ENCODE data around the gene GNL1. TPM values are rescaled to one million over a fixed set of nuclear protein-coding genes. Genes with fewer than 3 reads are reported as not detected.

GNL1 gene
- total RNA-seq, 2 donors from 2014 or later: 25.7 to 32.1 TPM

DNA sequence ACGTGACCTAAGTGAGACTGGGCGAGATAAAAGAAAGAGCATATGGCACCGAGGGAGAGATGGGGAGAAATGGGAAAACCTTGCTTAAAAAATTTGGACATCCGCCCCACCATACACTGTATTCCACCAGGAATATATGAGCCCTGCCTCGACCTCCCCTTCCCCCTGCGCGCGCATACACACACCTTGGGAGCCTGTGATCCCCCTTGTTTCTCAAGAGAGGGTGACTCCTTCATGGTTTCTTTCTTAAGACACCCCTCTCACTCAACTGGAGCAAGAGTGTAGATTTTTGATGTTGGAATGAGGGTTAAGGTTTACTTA is 15.4 kb upstream of the GNL1 start:
- intact Hi-C loops (cut with DNase I): no loop called here
- no peak for DNase-seq

DNA sequence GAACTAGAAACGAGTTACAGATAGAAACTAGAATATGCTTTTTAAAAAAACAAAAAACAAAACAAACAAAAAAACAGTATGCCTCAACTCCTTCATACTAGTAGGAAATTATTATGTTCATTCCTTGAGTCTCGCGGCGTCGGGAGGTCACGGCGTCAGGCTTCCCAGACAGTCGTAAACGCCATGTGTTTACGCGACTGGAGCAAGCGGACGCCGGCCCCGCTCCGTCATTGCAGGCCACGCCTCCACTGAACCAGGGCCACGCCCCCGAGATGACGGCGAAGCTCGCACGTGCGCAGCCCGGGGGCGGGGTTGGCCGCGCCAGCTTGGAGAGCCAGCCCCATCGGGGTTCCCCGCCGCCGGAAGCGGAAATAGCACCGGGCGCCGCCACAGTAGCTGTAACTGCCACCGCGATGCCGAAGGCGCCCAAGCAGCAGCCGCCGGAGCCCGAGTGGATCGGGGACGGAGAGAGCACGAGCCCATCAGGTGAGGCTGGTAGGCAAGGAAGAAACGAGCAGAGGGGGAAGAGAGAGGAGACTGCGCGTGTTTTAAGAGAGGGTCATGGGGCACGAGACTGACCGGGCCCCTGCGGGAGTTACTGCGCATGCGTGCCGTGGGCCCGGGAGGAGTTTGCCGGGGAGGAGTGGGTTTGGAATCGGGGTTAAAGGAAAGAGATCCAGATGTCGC is 14.9 kb upstream of the GNL1 start, which contains the start of gene ABCF1:
TSS of gene ABCF1 (plus strand) at position 368 of the 687 bp plus-strand sequence. CDS start at position 414, 46 bp downstream.
- intact Hi-C loops (cut with DNase I): no loop called here
- ATAC-seq (peak; percentile 99 to 100), DNase-seq (peak; percentile 99)

More for the DNA sequence above, 15.4 kb upstream of the GNL1 start:
- no peak for ATAC-seq

DNA sequence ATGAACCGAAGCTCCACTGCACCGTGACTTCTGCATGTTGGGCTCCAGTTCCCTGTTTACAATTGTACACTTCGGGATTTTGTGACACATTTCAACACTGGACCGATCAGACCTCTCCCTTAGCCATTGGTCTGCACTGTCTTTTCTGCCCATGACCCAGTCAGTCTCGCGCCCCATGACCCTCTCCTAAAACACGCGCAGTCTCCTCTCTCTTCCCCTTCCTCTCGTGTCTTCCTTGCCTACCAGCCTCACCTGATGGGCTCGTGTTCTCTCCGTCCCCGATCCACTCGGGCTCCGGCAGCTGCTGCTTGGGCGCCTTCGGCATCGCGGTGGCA is 14.4 kb upstream of the GNL1 start:
- intact Hi-C loops (cut with DNase I): no loop called here
- DNase-seq (peak; percentile 31), ATAC-seq (peak; percentile 6 to 22)

DNA sequence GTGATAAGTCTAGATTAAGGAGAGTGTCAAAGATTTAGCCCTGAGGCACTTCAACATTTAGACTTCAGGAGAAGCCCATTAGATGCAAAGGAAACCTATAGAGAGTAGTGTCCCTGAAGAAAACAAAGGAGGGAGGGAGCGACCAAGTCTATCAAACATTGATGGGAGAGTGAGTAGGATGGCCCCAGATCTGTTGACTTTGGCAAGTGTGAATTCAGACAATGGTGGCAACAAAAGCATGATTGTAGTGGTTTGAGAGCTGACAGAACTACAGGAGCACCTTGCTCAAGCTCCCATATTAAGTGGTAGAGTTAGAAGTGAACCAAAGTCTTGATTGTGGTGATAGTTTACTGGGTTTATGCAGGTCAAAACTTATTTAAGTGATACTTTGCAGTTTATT is 14.0 kb upstream of the GNL1 start:
- DNase-seq (no peak), ATAC-seq (no peak)
- intact Hi-C loops (cut with DNase I): no loop called here

- ATAC-seq (no peak), DNase-seq (no peak)
- intact Hi-C loops (cut with DNase I): no loop called here
These were observed 12.0 kb upstream of the GNL1 start for GRCh38 chr6:30568245-30568644.

- intact Hi-C loops (cut with DNase I): no loop called here
- DNase-seq (no peak), ATAC-seq (no peak)
These were observed 9.5 kb upstream of the GNL1 start for GRCh38 chr6:30565772-30566171.

DNA sequence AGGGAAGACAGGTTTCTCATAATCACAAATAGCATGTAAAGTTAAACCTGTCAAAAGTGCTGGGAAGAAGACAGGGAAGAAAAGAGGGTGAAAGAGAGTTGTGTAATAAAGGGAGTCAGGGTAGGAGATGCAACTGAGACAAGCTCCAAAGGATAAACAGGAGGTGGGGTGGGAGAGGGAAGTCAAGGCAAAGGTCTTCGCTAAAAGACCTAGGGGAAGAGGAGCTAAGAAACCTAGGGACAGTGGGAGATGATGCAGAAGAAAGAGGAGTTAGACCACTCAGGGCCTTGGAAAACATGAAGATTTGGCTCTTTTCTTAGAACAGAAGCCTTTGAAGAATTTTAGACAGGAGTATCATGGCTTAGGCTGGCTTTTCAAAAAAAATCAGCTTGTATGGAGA is 7.8 kb upstream of the GNL1 start:
- DNase-seq (no peak), ATAC-seq (no peak)
- intact Hi-C loops (cut with DNase I): no loop called here

DNA sequence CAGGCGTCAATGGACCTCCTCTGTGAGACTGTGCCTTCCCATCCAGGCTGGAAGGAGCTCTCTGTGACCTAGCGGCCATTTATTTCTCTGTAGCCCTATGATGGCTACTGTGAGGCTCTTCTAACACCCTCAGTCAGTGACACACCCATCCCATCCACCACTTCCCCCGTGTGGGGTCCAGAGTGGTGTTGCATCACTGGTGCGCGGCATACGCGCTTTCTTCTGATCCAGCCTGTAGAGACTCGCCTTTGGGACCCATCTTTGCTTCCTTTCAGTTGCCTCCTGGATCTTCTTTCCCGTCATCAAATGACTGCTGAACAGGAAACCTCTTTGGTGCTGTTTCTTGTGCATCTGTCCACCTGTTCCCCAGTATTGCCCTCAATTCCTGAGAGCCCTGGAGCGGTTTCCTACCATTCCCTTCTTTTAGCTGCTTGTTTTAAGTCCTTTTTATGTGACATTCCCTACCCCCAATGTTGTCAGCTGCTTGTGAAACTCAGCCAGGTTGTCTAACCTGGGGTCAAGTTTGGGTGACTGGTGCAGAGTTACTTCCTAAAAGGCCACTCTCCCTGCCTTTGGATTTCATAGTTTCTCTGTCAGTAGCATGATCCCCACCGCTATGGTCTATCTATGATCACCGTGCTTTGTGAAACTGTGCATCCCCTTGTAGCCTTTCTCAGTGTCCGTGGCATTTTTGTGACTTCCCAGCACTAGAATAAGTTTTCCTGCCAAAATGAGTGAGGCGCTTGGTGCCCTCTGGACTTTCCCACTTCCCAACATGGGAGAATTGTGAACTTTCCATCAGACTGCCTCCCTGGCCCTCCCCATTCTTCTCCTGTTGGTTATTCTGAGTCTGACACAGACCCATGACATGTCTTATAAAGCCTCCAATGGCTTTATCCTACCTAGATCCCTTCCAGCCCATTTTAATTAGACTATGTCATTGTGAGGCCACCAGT is 6.5 kb upstream of the GNL1 start:
- intact Hi-C loops (cut with DNase I): no loop called here
- ATAC-seq (no peak), DNase-seq (no peak)

DNA sequence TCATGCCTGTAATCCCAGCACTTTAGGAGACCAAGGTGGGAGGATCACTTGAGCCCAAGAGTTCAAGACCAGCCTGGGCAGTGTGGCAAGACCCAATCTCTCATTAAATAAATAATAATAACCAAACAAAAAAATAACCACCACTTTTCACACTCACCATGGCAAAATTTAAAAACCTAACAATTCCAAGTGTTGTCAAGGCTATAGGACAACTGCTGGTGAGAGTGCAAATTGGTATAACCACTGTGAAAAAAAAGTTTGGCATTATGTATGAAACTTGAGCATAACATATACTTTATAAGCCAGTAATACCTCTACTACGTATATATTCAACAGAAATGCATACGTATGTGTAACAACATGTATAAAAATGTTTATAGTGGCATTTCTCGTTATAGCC is 4.6 kb upstream of the GNL1 start:
- ATAC-seq: no peak
- no peak for DNase-seq
- intact Hi-C loops (cut with DNase I): no loop called here

- intact Hi-C loops (cut with DNase I): no loop called here
- no peak for DNase-seq
- no peak for ATAC-seq
These were observed 1.3 kb upstream of the GNL1 start for GRCh38 chr6:30557683-30557981.

GRCh38 chr6:30556906-30557682 is 805 bp upstream of the GNL1 start, which contains the start of gene PRR3:
PRR3 (plus strand) TSS chr6:30557295; CDS start chr6:30557345, 50 bp downstream.
- ATAC-seq: peak; percentile 82 to 84
- intact Hi-C loops (cut with DNase I): no loop called here
- peak; percentile 89 for DNase-seq

DNA sequence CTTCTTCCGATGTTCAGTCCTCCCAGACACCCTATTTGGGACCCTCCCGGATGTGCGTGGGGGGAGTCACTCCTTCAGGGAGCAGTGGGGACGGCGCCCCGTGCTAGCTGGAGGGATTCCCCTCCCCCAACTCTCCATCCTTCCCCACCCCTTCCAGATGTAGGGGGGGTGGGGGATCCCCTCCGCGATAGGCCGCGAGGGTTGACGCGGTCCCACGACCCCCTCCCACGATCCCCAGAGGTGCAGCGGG is 548 bp downstream of the GNL1 start:
- intact Hi-C loops (cut with DNase I): no loop called here
- no peak for DNase-seq
- no peak for ATAC-seq

DNA sequence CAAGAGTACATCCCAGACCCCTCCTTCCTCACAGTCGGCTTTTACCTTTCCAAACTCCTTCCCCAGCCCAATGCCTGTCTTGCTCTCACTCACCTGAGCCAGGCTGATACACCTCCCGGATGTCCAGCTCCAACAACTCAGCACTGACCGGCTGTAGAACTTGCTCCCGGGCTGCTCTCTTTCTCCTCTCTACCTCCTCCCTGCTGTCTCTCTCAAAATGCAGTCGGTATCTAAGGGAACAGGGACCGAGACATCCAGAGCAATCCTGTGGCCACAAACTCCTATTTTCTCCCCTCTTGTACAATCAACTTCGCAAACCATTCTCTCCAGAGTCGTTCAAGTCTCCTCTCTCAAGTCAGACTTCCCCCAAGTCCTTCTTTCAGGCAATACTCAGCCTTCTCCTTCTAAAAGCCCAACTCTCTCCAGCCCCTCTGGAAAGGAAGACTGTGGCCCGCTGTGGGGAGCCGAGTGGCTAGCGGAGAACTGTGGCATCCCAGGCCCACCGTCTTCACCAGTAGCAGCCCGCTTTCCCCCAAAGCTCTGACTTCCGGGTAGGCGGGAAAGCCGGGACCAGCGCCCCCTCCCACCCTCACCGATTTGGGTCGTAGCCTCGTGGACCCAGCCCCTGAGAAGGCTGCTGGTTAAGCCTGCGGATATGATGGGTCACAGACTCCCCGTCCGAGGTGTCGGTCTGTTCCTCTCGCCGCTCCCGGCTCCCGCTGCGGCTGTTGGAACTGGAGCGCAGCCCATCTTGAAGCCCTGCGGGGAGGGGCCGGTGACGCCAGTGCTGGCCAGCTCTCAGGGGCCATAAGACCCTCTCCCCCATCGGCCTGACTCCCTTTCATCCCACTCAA is 1.1 kb downstream of the GNL1 start:
- intact Hi-C loops (cut with DNase I): no loop called here
- DNase-seq (peak; percentile 70), ATAC-seq (peak; percentile 35 to 39)

DNA sequence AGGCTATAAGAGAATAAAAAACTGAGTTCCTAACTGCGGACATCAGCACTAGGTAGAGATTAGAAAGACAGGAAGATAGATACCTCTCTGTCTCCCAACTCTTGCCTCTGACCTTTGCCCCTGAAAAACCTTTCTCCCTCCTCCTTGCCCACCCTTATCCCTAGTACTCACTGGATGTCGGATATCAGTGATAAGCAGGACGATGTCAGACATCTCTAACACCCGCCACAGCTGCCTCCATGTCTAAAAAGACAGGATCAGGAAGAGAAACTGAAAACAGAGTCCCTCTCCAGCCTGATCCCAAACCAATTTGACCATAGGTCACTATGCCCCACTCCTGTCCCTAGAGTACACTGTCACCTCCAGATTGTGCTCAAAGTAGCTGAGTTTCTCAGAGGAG is 1.9 kb downstream of the GNL1 start:
- intact Hi-C loops (cut with DNase I): no loop called here
- DNase-seq (no peak), ATAC-seq (no peak)

GRCh38 chr6:30548375-30548774 is 7.9 kb downstream of the GNL1 start:
- intact Hi-C loops (cut with DNase I): loop anchor here in 1 of 2 donors (5.0 kb wide), 1 partner anchor 44 kb away; no protein-coding TSS in a partner anchor

DNA sequence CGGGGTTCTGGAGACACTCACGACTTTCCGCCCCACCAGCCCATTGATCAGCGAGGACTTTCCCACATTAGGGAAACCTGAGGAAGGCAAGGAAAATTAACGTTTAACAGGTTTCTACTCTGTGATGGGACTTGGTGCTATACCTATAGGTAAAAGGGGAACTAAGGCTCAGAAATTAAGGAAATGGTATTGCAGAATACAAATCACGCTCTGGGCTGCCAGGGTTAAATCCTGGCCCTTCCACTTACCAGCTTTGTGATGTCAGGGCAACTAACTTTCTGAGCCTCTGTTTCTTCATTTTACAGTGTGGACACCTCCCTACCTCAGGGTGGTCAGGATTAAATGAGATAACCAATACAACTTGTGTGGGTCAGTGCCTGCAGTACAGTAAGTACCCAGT is 8.8 kb downstream of the GNL1 start:
- no peak for DNase-seq
- ATAC-seq: no peak
- intact Hi-C loops (cut with DNase I): loop anchor here in 1 of 2 donors (5.0 kb wide), 1 partner anchor 45 kb away; no protein-coding TSS in a partner anchor

More at GRCh38 chr6:30548375-30548774, 7.9 kb downstream of the GNL1 start:
- ATAC-seq (peak in 1 of 2 donors; percentile 34), DNase-seq (no peak)

DNA sequence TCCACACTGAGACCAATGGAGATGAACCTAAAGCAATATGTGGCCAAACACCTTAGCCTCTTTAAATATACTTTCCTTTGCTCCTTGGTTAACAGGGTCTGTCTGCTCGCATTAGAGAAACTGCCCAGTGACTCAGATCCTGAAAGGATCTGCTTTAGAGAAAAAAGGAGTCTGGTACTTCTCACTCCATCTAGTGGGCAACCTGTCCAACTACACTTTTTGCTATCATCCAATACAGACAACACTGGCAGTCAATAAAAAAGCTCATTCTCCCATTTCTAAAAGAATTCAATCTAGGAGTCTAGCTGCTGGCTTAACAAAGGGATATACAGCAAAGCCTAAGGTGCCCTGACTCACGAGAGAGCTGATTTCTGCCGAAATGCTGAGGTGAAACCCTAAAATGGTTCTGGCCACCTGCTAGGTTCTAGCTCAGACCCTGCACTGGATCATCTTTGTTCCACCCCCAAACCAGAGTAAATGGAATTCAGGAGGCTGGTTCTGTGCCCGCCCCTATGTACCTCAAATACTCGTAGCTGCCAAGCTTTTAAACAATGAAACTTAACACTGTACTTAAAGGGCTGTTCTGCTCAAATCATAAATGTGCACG is 11.5 kb downstream of the GNL1 start:
- ATAC-seq: peak; percentile 61 to 66
- intact Hi-C loops (cut with DNase I): loop anchor here in 1 of 2 donors (2.0 to 5.0 kb wide), 2 partner anchors 48 to 62 kb away; no protein-coding TSS in a partner anchor
- DNase-seq: no peak

- ATAC-seq: no peak
- no peak for DNase-seq
- intact Hi-C loops (cut with DNase I): loop anchor here in 1 of 2 donors (2.0 kb wide), 1 partner anchor 61 kb away; no protein-coding TSS in a partner anchor
These were observed 12.5 kb downstream of the GNL1 start for GRCh38 chr6:30543821-30544220.

- ATAC-seq (no peak), DNase-seq (no peak)
- intact Hi-C loops (cut with DNase I): no loop called here
These were observed 13.4 kb downstream of the GNL1 start for GRCh38 chr6:30542915-30543314.
